GM06990 (cell line): ENCODE results near the gene SLC23A3.

Source experiments
- DNase-seq: peaks from one replicate; pipeline ENCODE4 v3.0.0-alpha.2; 2011; ENCODE audit not compliant: insufficient read length; ENCODE audit errors: extremely low read depth
- H3K27me3 ChIP-seq: replicated peaks from 2 replicates; pipeline ENCODE4 v1.6.0; 2011; ENCODE audit warnings: low read length; ENCODE audit not compliant: control insufficient read depth, insufficient read depth
- H3K36me3 ChIP-seq: 2 replicates; pipeline ENCODE4 v1.5.1; 2011; ENCODE audit warnings: low read length; ENCODE audit not compliant: control insufficient read depth, insufficient read depth
- H3K4me3 ChIP-seq: replicated peaks from 2 replicates; pipeline ENCODE4 v1.5.1; 2011; ENCODE audit warnings: low read depth, mild to moderate bottlenecking, control low read depth, low read length
- CTCF ChIP-seq: IDR thresholded peaks from 2 replicates; pipeline ENCODE4 v1.5.1; 2011; ENCODE audit warnings: low read length, control low read depth, mild to moderate bottlenecking, inconsistent platforms; ENCODE audit not compliant: insufficient read depth, poor library complexity, severe bottlenecking

Gene SLC23A3

GRCh38 chr2:219169930-219170654 lies at the start of gene SLC23A3:
TSS of gene SLC23A3 (minus strand) at chr2:219170029. CDS start at chr2:219169984, 45 bp downstream.
- DNase-seq = no peak
- H3K27me3 ChIP-seq = no peaks in the 10 kb centered on the region
- H3K36me3 ChIP-seq = peaks cover 28% of the 10 kb centered on the region
- no peak for TF ChIP-seq CTCF
- H3K4me3 ChIP-seq = no peak within 1 kb of the TSS

- Histone ChIP-seq H3K4me3 (peak within 1 kb of the TSS; percentile 59), H3K36me3 (peaks cover 18% of the 10 kb centered on the region), H3K27me3 (no peaks in the 10 kb centered on the region)
- peak; percentile 88 for DNase-seq
- no peak for TF ChIP-seq CTCF
Observed at GRCh38 chr2:219218732-219219701, 49.2 kb upstream of the SLC23A3 start, which contains the start of gene ABCB6. TSS of gene ABCB6 (minus strand) at chr2:219218958. CDS start at chr2:219218673, 285 bp downstream.

- no peak for DNase-seq
Observed at GRCh38 chr2:219218217-219218731, 48.4 kb upstream of the SLC23A3 start.

GRCh38 chr2:219216535-219216915 lies 46.7 kb upstream of the SLC23A3 start:
- Histone ChIP-seq H3K36me3 (peaks cover 10% of the 10 kb centered on the region), H3K4me3 (no peak overlapping the region), H3K27me3 (no peaks in the 10 kb centered on the region)
- DNase-seq = no peak
- TF ChIP-seq CTCF = no peak

More at GRCh38 chr2:219218217-219218731, 48.4 kb upstream of the SLC23A3 start:
- Histone ChIP-seq H3K36me3 (peaks cover 12% of the 10 kb centered on the region), H3K4me3 (peak overlapping the region; percentile 59), H3K27me3 (no peaks in the 10 kb centered on the region)
- TF ChIP-seq CTCF = no peak

- H3K4me3 ChIP-seq = no peak overlapping the region
- H3K27me3 ChIP-seq = no peaks in the 10 kb centered on the region
- no peak for DNase-seq
- TF ChIP-seq CTCF = no peak
- peaks cover 10% of the 10 kb centered on the region for H3K36me3 ChIP-seq
Observed at GRCh38 chr2:219215871-219216534, 46.2 kb upstream of the SLC23A3 start.
